Hematopoietic multipotent progenitor cell treated with erythropoietin and hydrocortisone succinate and interleukin-3 and kit ligand, for 8 days (in vitro differentiated cells): Measurements from ENCODE around the gene UACA.
"Not testable (repeated sequence)": the region's sequence is repeated elsewhere in the genome, so short reads cannot be mapped to it uniquely, and the experiment has no call there.

Experiments
- DNase-seq: peaks from one replicate; pipeline ENCODE4 v3.0.0-alpha.2; 2015

UACA gene

DNA sequence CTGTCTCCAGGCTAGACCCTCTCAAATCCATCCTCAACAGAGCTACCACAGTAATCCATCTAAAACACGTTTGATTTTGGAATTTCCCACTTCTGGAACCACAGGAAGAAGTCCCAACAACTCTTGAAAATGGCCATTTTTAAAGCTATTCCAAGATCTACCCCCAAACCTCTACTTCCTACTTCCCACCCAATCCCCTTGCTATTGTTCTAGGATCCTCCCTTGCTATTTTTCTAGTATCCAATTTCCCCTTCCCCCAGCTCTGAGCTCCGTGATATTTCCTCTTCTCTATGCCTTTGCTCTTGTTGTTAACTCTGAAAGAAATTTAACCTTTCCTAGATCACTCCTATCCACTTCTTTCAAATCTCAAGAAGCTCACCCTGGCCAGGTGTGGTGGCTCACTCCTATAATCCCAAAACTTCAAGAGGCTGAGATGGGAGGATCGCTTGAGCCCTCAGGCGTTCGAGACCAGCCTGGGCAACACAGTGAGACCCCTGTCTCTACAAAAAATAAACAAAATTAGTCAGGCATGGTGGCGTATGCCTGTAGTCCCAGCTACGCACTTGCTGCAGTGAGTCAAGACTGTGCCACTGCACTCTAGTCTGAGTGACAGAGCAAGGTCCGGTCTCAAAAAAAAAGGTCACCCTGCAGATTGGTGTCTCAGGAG lies 13.0 kb downstream of the UACA start:
- DNase-seq, result no peak

- DNase-seq, result peak; percentile 19
Observed at GRCh38 chr15:70748281-70748747, 15.0 kb downstream of the UACA start.

GRCh38 chr15:70746598-70746997 lies 16.8 kb downstream of the UACA start:
- not testable (repeated sequence) for DNase-seq

DNA sequence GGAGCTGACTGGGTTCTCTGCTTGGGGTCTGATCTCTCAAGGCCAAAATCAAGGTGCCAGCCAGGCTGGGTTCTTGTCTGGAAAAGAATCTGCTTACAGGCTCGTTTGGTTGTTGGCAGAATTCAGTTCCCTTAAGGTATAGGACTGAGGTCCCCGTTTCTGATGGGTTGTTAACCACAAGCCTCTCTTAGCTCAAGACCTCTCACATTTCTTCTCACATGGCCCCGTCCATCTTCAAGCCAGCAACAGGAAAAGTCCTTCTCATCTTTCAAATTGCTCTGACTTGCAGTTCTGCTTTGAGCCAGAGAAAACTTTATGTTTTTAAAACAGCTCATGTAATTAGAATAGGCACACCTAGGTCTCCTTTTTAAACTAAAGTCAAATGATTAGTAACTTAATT lies 20.4 kb downstream of the UACA start:
- DNase-seq, result no peak

GRCh38 chr15:70741677-70742293 lies 21.6 kb downstream of the UACA start:
- no peak for DNase-seq

DNA sequence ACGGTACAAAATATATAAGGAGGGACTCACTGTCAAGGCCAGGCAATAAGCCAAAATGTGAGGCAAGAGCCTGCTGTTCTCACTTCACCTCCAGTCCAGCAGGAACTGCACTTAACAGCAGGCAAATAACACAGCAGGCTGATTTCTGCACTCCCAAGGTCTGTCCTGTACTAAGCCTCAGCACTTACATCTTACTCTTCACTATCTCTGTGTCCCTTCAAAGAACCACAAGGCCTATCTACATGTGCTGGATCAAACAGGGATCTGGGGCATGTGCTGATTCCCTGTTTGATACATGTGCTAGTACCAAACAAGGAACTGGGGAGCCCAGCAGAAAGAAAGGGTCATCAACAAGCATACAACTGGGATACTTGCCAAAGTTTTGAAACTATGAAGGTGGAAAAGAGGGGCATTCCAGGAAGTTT lies 22.2 kb downstream of the UACA start:
- peak; percentile 28 for DNase-seq

DNA sequence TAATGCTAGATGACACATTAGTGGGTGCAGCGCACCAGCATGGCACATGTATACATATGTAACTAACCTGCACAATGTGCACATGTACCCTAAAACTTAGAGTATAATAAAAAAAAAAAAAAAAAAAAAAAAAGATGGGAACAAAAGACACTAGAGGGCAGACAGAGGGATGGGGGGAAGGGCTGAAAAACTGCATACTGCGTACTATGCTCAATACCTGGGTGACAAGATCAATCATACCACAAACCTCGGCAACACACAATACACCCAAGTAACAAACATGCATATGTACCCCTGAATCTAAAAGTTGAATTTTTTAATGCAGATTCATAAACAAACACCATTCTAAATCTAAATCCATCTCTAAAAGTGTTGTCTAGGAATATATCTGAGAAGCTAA lies 28.3 kb downstream of the UACA start:
- not testable (repeated sequence) for DNase-seq

DNA sequence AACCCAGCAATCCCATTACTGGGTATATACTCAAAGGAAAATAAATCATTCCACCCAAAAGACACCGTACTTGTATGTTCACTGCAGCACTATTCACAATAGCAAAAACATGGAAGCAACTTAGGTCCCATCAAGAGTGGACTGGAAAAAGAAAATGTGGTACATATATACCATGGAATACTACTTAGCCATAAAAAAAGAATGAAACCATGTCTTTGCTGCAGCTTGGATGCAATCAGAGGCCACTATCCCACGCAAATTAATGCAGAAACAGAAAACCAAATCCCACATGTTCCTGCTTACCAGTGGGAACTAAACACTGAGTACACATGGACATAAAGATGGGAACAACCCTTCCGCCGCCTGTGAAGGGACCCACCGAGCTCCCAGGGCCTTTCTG lies 34.2 kb downstream of the UACA start:
- no peak for DNase-seq

DNA sequence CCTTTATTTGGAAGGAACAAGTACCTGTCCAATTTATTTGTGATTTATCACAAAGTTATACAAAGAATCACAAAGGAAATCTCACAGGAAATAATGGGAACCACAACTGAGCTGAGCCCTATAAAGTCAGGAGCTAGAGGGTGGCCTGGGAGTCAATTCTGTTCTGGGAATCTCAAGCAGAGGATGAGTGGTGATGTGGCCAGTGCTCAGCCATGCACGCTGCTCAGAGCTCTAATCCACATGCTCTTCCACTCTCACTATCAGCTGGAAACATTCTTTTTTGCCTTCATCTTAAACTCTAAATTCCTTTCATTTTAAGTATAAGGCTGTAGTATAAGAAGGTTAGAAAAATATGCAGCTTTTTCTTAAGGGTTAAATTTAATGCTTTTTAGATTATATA lies 36.6 kb downstream of the UACA start:
- no peak for DNase-seq

DNA sequence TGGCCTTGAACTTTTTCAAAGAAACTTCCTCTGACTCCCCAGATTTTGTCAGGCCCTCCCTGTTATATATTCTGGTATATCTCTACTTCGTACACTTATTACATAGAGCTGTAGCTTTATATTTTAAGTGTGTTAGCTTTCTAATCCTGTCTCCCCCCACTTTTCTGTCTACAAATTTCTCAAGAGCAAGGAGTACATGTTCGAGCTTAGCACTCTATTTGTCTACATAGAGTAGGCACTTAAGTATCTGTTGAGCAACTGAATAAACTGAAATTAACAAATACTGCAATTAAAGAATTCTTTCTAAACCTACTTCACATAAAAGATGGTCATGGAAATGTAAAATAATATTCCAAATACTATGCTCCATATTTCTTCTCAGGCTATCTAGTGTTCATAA lies 39.4 kb downstream of the UACA start:
- DNase-seq, result no peak

DNA sequence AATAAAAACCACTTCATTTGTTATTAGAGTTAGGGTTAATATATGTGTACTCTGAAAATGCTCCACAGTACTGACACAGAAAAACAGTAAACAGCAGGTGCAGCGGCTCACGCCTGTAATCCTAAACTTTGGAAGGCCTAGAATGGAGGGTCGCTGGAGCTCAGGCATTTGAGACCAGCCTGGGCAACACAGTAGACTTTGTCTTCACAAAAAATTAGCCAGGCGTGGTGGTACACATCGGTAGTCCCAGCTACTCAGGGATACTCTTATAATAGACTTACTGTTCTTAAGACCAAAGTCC lies 40.3 kb downstream of the UACA start:
- DNase-seq, result no peak

DNA sequence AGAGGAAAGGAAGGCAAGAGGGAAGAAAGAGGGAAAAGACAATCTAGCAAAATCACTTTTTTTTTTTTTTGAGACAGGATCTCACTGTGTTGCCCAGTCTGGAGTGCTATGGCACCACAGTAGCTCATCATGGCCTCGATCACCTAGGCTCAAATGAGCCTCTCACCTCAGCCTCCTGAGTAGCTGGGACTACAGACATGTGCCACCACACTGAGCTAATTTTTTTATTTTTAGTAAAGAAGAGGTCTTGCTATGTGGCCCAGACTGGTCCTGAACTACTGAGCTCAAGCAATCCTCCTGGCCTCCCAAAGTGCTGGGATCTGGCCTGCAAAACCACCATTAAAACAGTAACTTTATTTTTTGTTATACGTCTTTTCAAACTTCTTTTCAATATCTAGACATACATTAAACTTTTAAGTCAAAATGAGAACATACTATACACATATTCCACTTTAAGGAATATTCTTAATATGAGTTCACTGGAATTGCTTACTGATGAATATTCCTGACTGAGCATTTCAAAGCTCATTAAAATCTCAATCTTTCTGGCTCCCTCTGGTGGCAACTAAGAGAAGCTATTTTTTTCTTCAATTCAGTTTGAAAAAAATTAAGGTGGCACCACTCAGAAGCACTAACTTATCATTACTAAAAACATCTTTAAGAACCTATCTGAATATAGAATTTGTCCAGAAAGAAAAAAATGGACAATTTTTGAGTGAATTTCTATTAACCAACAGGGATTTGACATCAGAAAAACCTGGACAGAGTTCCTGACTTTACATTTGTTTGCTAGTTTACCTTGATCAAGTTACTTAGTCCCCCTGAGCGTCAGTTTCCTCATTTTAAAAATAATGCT lies 40.9 kb downstream of the UACA start:
- peak; percentile 56 for DNase-seq

- DNase-seq, result no peak
Observed at GRCh38 chr15:70720228-70721016, 42.9 kb downstream of the UACA start.

- no peak for DNase-seq
Observed at GRCh38 chr15:70717237-70717793, 46.0 kb downstream of the UACA start.

DNA sequence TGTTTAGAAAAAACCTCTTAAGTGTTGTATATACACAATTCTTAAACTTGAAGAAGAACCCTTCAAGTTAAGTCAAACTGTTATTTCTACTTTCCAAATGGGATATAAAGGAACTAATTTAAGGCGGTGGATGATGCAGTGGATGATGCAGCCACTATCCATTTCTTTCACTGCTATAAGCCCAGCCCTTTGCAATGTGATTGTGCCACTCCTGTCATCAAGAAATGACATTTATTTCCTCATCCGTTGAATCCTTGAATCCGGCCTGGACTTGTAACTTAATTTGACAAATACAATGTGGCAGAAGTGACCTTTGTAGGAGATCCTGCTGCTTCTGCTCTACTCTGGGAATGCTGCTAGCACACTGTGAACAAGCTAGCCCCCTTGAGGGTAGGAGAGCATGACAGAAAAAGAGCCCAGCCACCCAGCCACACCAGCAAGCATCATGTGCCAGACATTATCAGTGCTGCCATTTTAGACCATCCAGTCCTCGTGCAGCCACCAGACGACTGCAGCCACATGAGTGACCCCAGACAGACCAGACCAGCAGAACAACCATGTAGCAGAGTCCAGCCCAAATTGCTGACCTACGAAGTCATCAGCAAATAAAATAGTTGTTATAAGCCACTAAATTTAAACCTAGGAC lies 47.4 kb downstream of the UACA start:
- DNase-seq, result no peak

DNA sequence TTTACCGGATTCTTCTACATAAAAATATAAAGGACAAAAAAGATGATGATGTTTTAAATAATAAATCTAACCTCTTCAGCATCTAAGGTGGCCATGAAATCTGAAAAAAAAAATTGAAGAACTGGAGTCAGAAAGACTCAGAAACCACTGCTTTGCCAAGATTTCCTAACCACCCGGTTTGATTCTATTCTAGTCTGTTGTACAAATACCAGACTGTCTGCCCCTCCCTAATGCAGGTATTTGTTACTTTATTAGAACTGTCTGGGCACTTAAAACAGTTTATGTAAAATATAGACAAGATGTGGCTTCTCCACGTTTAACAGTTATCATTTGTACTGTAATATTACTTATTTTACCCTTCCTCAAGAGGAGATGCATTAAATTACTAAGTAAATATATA lies 48.8 kb downstream of the UACA start:
- no peak for DNase-seq

GRCh38 chr15:70714015-70714414 lies 49.3 kb downstream of the UACA start:
- DNase-seq, result no peak

- DNase-seq, result no peak
Observed at GRCh38 chr15:70712271-70712670, 51.1 kb downstream of the UACA start.

- no peak for DNase-seq
Observed at GRCh38 chr15:70710714-70711113, 52.6 kb downstream of the UACA start.

- no peak for DNase-seq
Observed at GRCh38 chr15:70708839-70709238, 54.5 kb downstream of the UACA start.

GRCh38 chr15:70707686-70708300 lies 55.6 kb downstream of the UACA start:
- DNase-seq, result no peak

- no peak for DNase-seq
Observed at GRCh38 chr15:70704731-70705130, 58.6 kb downstream of the UACA start.
